NCI-H146 treated with DMSO at 0.1 percent for 48 hours (cell line): ENCODE results near the gene LNPEP.

Experiments used
- DNase-seq: peaks from one replicate; lab custom pipeline; 2025; ENCODE audit not compliant: unreplicated experiment; lab: John Stamatoyannopoulos, UW

The LNPEP gene

DNA sequence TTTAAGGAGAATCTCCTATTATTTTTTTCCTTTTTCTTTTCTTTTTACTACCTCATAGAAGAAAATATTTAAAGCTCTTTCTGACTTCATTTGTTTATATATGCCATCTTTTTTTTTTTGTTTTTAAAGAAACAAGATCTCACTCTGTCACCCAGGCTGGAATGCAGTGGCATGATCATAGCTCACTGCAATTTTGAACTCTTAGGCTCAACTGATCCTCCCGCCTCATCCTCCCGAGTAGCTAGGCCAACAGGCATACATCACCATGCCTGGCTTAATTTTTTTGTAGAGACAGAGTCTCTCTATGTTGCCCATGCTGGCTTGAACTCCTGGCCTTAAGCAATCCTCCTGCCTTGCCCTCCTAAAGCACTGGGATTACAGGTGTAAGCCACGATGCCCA is 59.5 kb downstream of the LNPEP start:
- DNase-seq = no peak

DNA sequence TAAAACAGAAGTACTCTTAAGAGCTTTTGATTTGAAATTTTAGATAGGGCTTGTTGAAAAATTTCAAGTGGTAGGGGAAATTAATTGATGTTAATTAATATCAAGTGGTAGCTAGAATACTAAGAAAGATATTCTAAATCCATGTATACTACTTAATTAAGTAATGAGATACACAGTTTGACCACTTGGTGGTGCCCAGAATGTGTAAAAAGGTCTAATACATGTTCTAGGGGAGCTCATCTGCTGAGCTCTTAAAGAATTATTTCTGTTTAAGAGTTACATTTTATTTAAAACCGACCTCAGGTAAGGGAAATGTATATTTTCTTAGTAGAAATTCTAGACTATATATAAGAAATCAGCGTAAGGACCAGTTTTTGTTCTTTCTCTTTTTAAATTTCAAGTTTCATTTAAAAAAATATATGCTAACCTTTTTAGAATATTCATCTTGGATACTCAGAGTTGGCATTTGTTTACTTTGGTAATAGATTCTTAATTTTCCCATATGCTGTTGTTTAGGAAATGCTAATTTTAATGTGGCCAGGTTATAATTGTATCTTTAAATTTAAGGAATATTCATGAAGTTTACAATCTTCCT is 61.5 kb downstream of the LNPEP start:
- DNase-seq = no peak

DNA sequence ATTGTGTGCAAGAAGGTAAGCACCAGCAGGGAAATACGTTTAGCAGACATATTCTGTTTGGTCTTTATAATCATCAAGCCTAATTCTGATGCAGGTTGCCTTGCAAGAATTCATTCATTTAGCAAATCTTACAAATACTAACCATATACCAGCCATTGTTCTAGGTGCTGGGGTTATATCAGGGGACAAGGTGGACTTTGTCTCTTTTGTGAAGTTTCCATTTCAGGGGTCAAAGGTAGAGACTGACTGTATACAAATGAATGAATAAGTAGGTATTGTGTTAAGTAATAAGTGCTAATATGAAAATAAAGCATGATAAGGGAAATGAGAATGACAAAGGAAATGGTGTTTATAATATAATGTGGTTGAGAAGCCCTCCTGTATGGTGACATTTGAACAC is 64.0 kb downstream of the LNPEP start:
- DNase-seq = no peak

DNA sequence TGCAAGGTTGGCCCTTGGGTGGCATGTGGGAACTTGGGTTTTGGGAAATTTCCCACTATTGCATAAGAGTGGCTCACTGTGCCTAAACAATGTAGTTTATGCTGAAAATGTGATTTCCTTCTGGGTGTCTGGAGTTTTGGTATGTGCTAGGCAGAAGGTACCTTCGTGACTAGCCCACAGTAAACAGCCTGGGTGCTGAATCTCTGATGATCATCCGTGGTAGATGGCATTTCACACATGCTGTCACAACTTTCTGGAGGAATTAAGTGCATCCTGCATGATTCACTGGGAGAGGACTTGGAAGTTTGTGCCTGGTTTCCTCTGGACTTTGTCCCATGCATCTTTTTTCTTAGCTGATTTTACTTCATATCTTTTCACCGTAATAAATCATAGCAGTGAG is 64.5 kb downstream of the LNPEP start:
- no peak for DNase-seq

DNA sequence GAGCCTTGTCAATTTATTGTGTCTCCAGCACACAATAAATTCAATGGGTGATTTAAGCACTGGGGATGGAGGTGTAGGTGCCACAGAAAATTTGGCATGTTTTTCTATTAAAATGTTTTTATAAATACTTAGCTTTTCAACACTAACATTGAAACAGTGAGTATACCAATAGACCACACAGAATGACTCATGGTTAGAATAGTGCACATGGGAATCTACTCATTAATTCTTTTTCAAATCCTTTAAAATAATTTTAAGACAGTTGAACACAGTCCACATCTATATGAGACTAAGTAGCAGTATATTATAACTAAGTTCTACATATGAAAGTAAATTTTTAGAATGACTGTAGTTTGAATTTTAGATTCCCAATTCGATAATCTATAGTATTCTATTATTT is 67.1 kb downstream of the LNPEP start:
- no peak for DNase-seq

DNA sequence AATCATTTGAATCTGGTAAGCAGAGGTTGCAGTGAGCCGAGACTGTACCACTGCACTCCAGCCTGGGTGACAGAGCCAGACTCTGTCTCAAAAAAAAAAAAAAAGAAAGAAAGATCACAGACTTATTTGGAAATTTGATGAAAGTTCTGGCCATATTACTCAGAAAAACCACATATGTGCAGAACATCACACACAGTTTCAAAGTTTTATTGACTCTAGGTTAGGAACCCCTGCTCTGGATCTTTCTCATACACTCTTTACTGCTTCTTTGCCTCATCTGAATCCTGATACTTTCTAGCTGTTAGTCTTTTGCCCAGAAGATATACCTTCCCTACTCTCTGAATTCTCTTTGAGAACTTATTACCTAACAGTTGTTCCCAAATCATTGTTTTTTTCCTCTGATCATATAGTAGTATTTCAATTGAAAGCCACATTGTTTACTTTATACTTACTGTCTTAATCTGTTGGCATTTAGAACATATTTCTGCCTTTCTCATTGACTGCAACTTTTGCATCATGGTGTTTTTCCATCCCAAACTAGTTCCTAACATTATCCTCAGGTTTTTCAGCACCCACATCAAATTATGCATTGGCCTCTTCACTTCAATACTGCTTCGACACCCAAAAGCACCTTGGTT is 68.7 kb downstream of the LNPEP start:
- DNase-seq = no peak

DNA sequence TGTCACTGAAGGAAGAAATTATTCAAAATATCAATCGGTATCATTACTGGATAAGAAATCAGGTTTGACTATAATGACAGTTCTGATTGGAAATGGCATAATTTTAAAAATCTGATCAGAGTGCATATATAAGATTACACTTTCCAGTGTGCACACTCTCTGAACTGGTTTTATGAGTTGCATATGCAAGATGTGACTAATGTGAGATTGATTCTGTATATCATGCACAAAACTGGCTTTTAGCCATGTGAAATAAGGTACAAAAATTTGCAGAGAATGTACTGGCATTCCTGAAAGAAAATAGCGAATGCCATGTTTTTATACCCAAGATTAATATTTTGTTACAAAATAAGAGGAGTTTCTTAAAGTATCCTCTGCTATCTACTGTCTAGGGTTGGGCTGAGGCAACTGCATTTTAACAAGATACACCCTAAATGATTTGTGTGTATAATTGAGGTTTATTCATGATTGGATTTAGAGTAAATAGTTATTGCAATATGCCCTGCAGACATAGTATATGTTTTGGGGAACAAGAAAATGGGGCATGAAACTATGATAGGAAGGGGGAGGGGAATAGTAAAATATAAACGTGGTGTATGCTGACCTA is 70.7 kb downstream of the LNPEP start:
- DNase-seq = no peak

DNA sequence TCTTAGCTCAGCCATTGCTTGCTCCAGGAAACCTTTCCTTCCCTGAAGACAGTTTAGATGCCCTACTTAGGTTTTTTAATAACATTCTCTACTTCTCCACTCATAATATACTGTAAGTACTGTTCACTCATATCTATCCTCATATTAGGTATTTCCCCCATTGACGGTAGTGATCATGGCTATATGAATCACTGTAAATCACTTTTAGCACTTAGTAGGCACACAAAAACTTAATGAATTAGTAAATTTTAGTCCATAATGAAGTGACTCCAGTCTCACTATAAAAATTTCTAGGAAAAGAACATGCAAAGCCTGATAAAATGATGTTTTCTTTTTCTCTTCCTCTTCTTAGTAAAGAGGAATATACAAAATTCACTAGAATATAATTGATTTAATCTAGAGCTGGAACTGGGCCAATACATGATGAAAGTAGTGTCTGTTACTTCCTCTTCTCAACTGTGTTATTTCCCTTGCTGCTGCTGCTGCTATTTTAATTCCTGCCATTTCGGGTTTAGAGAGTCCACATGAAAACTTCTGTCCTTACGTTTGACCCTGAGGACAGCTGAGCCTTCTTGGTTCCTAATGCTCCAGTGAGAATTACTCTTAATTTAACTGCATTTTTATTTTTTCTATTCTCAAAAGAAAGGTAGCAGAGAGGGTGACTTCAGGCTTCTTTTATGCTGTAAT is 73.5 kb downstream of the LNPEP start:
- no peak for DNase-seq

DNA sequence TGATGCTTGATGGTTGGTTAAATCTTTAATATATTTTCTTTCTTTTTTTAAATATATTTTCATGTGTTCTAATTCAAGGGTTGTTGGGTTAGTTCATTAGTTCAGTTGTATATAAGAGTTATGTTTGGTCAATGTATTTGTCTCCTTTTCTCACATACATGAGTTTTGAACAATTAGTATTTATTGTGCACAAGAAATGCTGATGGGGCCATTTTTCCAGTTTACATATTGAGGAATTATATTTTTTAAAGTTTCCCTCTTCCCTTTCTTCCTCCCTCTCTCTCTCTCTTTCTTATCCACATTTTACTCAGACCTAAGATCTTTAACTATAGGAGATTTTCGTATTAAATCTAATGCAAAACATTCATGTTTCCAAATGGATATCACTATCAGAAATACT is 74.0 kb downstream of the LNPEP start:
- DNase-seq = no peak

DNA sequence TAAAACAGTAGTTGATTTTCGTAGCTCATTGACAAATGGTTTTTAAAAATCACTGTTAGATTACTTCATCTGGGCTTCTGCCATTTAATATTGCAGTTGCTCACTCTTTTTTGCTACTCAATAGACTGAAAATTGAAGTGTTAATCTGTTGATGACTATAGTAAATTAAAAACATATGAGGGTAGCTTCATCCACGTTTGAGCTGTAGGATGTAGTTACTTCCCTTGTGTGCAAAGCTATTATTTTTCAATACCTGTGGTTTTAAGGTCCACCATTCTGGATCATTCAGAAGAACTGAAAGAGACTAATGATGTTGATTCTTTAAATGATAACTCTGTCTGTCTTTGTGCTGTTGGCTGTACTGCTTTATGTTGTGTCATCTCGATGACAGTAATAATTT is 74.7 kb downstream of the LNPEP start:
- DNase-seq = no peak

DNA sequence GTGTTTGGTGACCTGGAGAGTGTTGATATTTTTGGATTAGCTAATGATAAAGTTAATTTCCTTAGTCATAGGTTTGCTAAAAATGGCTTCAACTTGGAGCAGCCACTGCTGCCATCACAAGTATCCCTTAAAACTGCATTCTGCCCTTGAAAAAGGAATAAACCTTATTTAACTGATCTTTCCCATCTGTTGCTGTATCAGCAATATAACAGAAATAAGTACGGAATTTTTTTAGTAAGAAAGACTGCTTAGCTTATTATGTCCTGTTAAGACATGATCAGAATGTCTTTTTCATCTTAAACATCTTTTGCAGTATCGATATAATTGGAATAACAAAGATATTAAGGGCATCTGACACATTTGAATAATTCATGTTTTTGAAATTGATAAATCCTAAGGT is 75.7 kb downstream of the LNPEP start:
- no peak for DNase-seq

DNA sequence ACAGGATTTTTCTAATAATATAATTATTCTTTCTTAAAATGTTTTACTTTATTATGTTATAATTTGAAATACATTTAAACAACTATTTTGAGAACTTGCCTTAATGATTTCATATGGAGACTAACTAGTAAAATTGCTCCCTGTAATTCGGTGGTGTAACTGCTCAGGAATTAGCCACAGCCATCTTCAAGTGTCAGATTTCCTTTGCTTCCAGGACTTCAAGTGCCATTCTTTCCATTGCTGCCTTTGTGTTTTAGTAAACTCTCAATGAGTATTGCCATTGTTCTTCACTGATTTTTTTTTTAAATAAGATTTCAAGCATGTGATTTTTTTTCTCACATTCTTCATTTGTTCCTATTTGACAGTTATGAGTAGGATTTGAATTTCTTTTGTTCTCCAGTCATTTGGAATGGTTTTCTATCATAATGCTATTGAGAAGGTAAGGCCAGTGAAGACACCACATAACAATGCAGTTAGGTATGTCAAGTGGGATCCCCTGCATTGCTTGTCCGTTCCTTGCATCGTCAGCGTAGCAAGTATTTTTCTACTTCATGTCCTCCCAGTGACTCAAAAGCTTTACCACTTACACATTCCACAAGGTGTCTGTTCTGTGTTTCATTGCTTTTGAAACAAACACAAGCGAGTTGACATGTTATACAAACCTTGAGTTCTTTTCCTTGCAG is 83.7 kb downstream of the LNPEP start:
- no peak for DNase-seq

DNA sequence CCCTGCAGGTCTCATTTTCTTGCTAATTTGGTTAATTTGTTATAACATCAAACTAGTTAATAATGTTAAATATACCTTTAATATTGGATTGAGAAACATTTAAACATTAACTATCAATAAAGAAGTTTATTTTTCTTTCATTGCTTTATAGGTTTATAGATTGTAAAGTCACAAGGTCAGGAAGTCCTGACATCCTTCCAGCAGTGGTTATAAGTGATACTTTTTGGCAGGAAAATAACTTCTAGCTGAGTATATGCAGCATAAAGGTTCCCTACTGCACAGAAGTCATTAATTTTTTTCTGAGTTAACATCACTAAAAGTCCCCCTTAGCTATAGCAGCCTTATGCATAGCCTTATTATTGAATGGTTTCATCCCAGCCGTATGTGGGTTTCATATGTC is 85.5 kb downstream of the LNPEP start:
- DNase-seq = no peak

DNA sequence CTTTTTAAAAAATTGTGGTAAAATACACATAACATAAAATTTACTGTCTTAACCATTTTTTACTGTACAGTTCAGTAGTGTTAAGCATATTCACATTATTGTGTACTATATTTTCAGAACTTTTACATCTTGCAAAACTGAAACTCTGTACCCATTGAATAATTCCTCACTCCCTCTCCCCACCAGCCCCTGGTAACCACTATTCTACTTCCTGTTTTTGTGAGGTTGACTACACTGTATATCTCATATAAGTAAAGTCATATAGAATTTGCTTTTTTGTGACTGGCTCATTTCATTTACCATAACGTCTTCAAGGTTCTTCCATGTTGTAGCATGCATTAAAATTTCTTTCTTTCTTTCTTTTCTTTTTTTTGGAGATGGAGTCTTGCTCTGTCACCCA is 87.0 kb downstream of the LNPEP start:
- DNase-seq = no peak

DNA sequence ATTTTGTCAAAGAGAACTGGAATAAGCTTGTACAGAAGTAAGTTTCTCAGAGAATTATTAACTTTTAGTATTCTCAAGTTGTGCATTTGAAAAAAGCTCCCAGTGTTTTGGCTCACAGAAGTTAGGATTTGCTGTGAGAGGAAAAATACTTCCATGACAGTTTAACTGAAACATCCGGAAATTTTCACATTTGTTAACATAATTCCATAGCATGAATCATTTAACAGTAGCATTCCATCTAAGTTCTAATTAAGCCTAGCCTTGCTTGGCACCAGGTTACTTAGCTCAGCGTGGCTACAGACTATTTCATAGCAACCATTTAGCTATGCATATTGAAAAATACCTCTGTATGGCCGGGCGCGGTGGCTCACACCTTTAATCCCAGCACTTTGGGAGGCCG is 90.8 kb downstream of the LNPEP start:
- no peak for DNase-seq

DNA sequence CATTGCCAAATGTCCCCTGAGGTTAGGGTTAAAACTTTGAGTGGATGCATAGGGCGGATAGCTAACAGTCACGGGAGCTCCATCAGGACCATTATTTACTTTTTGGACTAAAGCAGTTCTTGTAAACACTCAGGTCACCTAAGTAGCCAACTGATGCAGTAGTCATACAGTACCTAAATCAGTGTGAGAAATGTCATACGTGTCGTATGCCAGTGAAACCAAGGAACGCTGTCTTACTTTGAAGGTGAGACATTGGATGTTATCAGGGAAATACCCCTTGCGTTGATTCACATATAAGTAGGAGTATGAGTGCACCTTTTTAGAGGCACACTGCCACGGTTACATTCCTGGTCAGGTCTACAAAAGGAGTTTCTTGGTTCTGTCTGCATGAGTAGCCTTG is 101.9 kb downstream of the LNPEP start:
- no peak for DNase-seq

DNA sequence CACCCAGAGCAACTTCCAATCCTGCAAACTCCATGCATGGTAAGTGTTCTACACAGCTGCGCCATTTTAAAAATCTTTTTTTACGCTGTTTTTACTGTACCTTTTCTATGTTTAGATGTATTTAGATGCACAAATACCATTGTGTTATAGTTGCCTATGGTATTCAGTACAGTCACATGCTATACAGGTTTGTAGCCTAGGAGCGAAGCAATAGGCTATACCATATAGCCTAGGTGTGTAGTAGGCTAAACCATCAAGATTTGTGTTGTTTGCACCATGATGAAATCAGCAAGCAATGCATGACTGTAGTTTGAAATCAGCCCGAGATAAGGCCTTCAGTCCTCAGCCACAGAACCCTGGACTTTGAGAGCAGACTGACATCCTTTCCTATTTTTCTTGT is 105.4 kb downstream of the LNPEP start:
- DNase-seq = no peak

DNA sequence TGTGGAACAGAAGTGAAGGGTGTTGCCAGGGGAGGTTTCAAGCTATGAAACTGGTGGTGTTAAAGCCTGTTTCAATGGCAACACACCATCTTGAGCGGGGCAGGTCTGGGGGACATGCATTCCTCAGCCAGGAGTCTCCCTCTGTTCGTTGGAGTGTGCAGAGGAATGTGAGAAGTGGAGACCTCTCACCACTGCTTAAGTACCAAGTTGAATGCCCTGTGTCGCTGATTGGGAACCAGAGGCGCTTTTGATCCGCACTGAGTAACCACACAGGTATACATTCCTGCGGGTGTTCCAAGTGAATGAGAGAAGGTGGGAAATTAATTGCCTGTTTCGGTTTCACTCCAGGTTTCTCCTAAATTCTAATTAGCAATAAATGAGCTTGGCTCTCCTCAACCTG is 107.1 kb downstream of the LNPEP start:
- DNase-seq = no peak

DNA sequence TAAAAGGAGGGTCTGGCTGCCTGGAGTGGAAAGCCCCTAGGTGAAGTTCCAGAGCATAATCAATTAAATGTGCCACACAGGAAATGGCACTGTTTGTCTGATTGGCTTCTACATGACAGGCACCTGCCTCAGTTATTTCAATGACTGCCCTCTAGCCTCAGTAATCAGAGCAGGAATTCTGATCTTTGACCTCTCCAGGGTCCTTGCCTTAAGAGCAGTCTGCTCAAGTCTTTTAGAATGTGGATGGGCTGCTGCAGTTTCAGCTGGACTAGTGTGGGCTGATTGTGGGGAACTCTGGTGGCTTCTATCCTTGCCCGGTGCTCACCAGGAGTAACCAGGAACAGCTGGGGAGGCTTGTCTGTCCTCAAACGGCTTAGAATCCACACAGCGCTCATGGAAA is 107.6 kb downstream of the LNPEP start:
- DNase-seq = no peak

DNA sequence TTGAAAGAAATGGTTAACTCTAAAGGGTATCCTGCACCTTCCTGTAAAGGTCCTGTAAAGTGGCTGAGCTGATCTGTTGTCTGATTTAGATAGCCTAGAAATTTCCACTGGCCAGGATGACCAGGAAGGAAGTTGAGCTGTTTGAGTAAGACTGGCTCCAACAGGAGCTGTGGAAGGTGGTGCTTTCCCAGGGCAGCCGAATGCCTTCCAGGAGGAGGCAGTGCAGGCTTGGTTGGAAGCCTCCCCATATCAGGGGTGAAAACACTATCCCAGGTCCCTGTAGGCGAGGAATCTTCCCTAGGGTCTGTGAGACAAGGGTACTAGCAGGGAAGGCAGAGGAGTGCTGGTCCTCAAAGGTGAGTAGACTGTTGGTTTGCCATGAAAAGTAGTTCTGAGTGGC is 108.2 kb downstream of the LNPEP start:
- no peak for DNase-seq

DNA sequence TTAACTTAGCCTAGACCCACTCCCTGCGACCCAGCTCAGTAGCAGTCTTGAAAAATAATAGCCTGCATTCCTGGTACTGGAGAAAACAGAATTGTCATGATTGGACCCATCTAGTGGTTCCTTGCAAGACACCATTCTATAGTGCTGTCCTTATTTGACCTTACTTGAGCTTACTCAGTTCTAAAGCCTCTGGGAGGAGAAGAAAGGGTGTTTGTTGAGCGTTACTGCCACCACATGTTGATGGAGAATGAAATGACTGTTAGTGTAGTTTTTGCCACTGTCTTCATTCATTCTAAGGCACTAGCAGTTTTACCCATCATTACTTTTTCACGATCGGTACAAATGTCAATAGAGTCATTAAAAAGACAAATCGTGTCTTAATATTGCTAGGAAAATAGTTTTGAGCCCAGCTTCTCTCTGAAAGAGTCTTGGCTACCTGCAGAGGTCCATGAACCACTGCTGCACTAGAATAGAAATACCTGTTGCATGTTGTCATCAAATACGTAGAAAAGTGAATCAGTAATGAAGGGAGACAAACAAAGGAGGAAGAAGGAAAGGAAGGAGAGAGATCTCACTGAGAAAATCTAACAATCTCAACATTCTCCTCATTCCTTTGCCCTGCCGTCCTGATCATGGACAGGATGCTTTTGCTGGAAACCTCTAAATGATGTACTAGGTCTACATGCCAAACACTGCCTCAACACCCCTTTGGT is 110.5 kb downstream of the LNPEP start:
- no peak for DNase-seq
